Upper lobe of right lung (tissue), 1 donor: ENCODE data around the gene CTNNA3. TPM values are rescaled to one million over a fixed set of nuclear protein-coding genes. Genes with fewer than 3 reads are reported as not detected.

Experiments used
- ATAC-seq: fragments of 200-7000 bp; cut with Tn5 transposase; one replicate; pipeline ENCODE4 v1.9.1; 2020; ENCODE audit warnings: mild to moderate bottlenecking, moderate library complexity
- DNase-seq: peaks from one replicate; pipeline ENCODE4 v3.0.0-alpha.2; 2020
- H3K27ac ChIP-seq: fragments of 200-600 bp; one replicate; pipeline ENCODE4 v1.8.0; 2022
- H3K27me3 ChIP-seq: fragments of 200-600 bp; one replicate; pipeline ENCODE4 v1.8.0; 2022; ENCODE audit warnings: mild to moderate bottlenecking
- H3K36me3 ChIP-seq: fragments of 200-600 bp; one replicate; pipeline ENCODE4 v1.8.0; 2022
- H3K4me1 ChIP-seq: fragments of 200-600 bp; one replicate; pipeline ENCODE4 v1.8.0; 2022
- H3K4me3 ChIP-seq: fragments of 200-600 bp; one replicate; pipeline ENCODE4 v1.8.0; 2022; ENCODE audit warnings: mild to moderate bottlenecking
- H3K9me3 ChIP-seq: fragments of 200-600 bp; one replicate; pipeline ENCODE4 v1.8.0; 2022
- intact Hi-C: fragments of 100-400 bp; cut with DNase I; formaldehyde crosslinking; loops from one replicate; pipeline ENCODE4 v1.11.0; 2022
- total RNA-seq: library from RNA; stranded (reverse); fragmentation: NEBNext Ultra II Directional; extraction: Animal tissue kit (Norgen Biotek cat#: 25700); gene quantifications from one replicate; pipeline ENCODE4 v1.2.1, GENCODE V29; 2021
- TF ChIP-seq, protein P1 (sequence below): fragments of 200-600 bp; IDR thresholded peaks from one replicate; pipeline ENCODE4 v1.8.0; 2022; ENCODE audit warnings: antibody characterized with exemption
- donor health status: DM: no; HTN: yes; CAD: no; lungs with severe emphysema.

CTNNA3 gene
- total RNA-seq, 1 donor from 2014 or later, result 0.67 TPM

DNA sequence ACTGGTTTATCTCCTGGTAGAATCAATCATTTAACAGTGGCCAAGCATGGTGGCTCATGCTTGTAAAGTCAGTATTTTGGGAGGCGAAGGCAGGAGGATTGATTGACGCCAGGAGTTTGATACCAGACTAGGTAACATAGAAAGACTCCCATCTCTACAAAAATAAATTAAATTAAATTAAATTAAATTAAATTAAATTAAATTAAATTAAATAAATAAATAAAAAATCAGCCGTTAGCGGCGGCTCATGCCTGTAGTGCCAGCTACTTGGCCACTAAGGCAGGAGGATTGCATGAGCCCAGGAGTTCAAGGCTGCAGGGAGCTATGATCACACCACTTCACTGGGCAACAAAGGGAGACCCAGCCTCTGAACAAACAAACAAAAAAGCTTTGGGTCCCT, 427.8 kb downstream of the CTNNA3 start:
- TF ChIP-seq, protein P1, sequence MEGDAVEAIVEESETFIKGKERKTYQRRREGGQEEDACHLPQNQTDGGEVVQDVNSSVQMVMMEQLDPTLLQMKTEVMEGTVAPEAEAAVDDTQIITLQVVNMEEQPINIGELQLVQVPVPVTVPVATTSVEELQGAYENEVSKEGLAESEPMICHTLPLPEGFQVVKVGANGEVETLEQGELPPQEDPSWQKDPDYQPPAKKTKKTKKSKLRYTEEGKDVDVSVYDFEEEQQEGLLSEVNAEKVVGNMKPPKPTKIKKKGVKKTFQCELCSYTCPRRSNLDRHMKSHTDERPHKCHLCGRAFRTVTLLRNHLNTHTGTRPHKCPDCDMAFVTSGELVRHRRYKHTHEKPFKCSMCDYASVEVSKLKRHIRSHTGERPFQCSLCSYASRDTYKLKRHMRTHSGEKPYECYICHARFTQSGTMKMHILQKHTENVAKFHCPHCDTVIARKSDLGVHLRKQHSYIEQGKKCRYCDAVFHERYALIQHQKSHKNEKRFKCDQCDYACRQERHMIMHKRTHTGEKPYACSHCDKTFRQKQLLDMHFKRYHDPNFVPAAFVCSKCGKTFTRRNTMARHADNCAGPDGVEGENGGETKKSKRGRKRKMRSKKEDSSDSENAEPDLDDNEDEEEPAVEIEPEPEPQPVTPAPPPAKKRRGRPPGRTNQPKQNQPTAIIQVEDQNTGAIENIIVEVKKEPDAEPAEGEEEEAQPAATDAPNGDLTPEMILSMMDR, result no peak
- no peaks in the 10 kb centered on the region for H3K36me3 ChIP-seq
- ATAC-seq, result no peak
- H3K27me3 ChIP-seq, result no peaks in the 10 kb centered on the region
- H3K4me3 ChIP-seq, result no peak overlapping the region
- H3K4me1 ChIP-seq, result no peaks in the 10 kb centered on the region
- no peak overlapping the region for H3K27ac ChIP-seq
- intact Hi-C loops, result no loop called here
- no peaks in the 10 kb centered on the region for H3K9me3 ChIP-seq
- DNase-seq, result no peak

DNA sequence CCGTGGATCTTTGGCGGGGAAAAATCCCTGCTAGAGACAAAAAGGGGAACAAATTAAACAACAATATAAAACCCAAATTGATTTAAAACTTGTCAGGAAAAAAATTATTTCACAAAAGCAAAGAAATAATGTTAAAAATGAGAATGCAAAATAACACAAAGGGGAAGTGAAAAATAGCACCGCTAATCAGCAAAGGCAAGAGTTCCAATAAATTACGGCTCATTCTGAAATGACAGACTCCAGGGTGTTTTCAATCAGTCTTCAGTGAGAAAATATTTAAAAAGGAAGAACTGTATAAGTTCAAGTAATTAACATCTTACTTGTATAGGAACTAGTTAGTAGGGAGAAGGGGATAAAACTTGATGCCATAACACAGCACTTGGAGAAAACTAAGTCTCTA, 433.3 kb downstream of the CTNNA3 start:
- ATAC-seq, result no peak
- Histone ChIP-seq H3K4me1 (no peaks in the 10 kb centered on the region), H3K36me3 (no peaks in the 10 kb centered on the region), H3K4me3 (no peak overlapping the region), H3K27me3 (no peaks in the 10 kb centered on the region), H3K27ac (no peak overlapping the region), H3K9me3 (no peaks in the 10 kb centered on the region)
- intact Hi-C loops, result no loop called here
- TF ChIP-seq, protein P1, result no peak
- DNase-seq, result no peak

DNA sequence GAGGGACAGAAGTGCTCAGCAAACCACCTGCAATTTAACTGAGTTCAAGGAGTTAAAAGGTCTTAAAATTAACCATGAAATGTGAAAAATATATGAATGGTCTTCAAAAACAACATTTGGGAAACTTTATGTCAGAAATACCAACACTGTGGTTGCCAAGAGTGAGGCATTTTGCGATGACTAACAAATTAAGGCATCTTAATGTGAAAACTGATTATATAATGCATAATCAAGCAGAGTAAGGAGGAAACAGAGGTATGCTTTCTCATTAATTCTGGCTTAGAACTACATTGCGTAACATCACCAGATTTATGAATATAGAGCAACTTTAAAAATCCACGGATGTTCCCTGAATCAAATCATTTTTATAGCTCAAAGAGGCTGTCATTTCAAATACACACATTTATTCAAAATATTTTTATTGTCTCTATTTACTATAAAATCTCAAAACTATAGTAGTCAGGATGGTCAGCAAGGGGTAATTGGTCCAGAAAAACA, 434.6 kb downstream of the CTNNA3 start:
- no peak for DNase-seq
- no peak overlapping the region for H3K4me3 ChIP-seq
- no peaks in the 10 kb centered on the region for H3K9me3 ChIP-seq
- H3K27ac ChIP-seq, result no peak overlapping the region
- no peak for ATAC-seq
- no peaks in the 10 kb centered on the region for H3K27me3 ChIP-seq
- H3K36me3 ChIP-seq, result no peaks in the 10 kb centered on the region
- TF ChIP-seq, protein P1, result no peak
- intact Hi-C loops, result no loop called here
- no peaks in the 10 kb centered on the region for H3K4me1 ChIP-seq

DNA sequence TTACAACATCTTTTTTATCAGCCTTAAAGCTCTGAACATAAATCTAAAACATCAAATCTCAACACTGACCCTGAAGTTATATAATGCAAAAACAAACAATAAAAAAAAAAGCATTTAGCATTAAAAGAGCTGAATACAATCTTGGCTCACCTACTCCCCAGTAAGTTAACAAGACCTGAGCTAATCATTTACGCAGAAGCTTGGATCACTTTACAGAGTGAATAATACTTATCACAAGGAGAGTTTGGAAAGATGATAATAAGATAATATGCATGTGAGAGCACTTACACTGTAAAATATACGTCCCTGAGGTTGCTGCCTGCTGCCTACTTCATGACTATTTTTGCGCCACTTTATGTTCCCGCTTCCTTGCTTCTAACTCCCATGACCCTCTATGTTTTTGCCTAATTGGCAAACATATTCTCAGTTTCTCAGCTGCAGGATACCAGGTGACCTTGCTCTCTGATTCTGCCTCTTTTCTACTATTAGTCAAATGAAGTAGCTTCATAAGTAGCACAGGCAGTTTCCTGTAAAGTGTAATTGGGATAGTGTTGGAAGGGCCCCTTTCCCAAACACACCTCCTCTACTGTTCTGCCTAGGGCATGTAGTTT, 436.6 kb downstream of the CTNNA3 start:
- no peaks in the 10 kb centered on the region for H3K9me3 ChIP-seq
- intact Hi-C loops, result no loop called here
- no peak for DNase-seq
- H3K4me1 ChIP-seq, result no peaks in the 10 kb centered on the region
- H3K4me3 ChIP-seq, result no peak overlapping the region
- TF ChIP-seq, protein P1, result no peak
- ATAC-seq, result peak; percentile 39
- no peak overlapping the region for H3K27ac ChIP-seq
- no peaks in the 10 kb centered on the region for H3K36me3 ChIP-seq
- no peaks in the 10 kb centered on the region for H3K27me3 ChIP-seq

DNA sequence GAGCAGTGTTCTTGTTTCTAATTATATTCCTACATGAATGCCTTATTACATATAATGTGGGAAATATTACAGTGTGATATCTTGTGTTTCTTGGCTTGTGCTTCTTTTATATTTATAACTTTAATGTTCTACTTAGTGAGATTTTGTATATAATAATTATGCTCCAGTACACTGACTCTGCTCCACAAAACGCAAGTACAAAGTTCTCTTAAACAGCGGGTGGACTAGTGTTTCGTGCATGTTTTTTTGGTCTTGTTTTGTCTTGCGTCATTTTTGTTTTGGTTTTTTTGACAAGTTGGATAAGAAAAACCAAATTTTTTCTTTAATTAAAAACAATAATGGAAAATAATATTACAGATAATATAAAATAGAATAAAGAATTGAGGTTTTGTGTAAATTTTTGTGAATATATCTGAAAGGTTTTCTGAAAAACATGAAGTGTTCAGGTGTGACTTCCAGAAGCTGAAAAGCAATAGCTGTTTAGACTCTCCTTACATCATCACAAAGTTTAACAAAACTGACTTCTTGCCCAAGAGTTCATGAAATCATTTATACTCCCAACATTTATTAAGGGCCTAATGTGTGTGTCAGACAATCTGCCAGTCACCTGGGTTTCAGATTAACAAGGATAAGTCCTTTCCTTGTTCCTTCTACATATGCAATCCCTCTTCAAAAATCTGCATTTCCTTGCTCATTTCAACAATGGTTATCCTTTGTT, 438.4 kb downstream of the CTNNA3 start:
- intact Hi-C loops, result no loop called here

More for the DNA sequence above, 438.4 kb downstream of the CTNNA3 start:
- TF ChIP-seq, protein P1, result no peak
- Histone ChIP-seq H3K27ac (no peak overlapping the region), H3K27me3 (no peaks in the 10 kb centered on the region), H3K9me3 (no peaks in the 10 kb centered on the region), H3K4me1 (no peaks in the 10 kb centered on the region), H3K36me3 (no peaks in the 10 kb centered on the region), H3K4me3 (no peak overlapping the region)
- ATAC-seq, result no peak
- no peak for DNase-seq
